ENCODE results near the gene TTI1. TPM values are rescaled to one million over a fixed set of nuclear protein-coding genes. Genes with fewer than 3 reads are reported as not detected.

The TTI1 gene
- polyA plus RNA-seq, 4 donors, result 5.7 to 21.4 (median 6.8) TPM

DNA sequence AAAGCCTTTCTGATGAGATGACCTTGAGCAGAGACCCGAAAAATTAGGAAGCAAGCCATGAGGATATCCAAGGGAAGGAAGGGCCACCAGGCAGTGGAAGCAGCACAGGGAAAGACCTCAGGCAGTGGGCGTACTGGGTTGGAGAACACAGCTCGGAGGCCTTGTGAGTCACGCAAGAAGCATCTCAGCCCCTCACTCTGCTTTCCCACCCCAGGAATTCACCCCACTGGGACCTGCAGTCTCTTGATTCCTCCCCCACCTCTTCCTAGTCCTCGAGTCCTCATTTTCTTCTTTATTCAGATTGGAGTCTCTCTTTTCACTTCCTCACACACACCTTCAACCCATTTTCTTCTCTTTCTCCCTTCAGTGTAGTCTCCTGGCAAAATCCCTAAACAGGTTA lies 27.3 kb upstream of the TTI1 start:
- Histone ChIP-seq H3K36me3 (ENCODE audit: control insufficient read depth in 3 of 3, insufficient read depth in 2 of 3, low read depth in 1 of 3, low read length in 3 of 3) (peaks cover 6 to 46% (median 38%) of the 10 kb centered on the region in 3 donors), H3K4me1 (ENCODE audit: control insufficient read depth in 3 of 3, insufficient read depth in 2 of 3, low read depth in 1 of 3, low read length in 2 of 3) (no peaks in the 10 kb centered on the region), H3K4me3 (ENCODE audit: low read depth in 1 of 3, low read length in 3 of 3) (no peak overlapping the region), H3K9me3 (ENCODE audit: control insufficient read depth in 2 of 2, insufficient read depth in 1 of 2, low read depth in 1 of 2, low read length in 1 of 2) (no peaks in the 10 kb centered on the region), H3K27me3 (ENCODE audit: control insufficient read depth in 3 of 3, insufficient read depth in 3 of 3, low read length in 3 of 3) (no peaks in the 10 kb centered on the region), H3K27ac (ENCODE audit: low read depth in 1 of 3, low read length in 2 of 3) (no peak overlapping the region)
- FAIRE-seq (no peak), DNase-seq (no peak)
- WGBS, 3 donors, result 83 to 90% (median 83%) methylated on average over 4 to 5 of the region's 5 CpGs

- H3K27me3 ChIP-seq (ENCODE audit: control insufficient read depth in 3 of 3, insufficient read depth in 3 of 3, low read length in 3 of 3), result no peaks in the 10 kb centered on the region
- no peak overlapping the region for H3K4me3 ChIP-seq (ENCODE audit: low read depth in 1 of 3, low read length in 3 of 3)
- FAIRE-seq (no peak), DNase-seq (peak; percentile 36 to 40)
- H3K9me3 ChIP-seq (ENCODE audit: control insufficient read depth in 2 of 2, insufficient read depth in 1 of 2, low read depth in 1 of 2, low read length in 1 of 2), result no peaks in the 10 kb centered on the region
- H3K36me3 ChIP-seq (ENCODE audit: control insufficient read depth in 3 of 3, insufficient read depth in 2 of 3, low read depth in 1 of 3, low read length in 3 of 3), result peaks cover 7 to 46% (median 37%) of the 10 kb centered on the region in 3 donors
- H3K4me1 ChIP-seq (ENCODE audit: control insufficient read depth in 3 of 3, insufficient read depth in 2 of 3, low read depth in 1 of 3, low read length in 2 of 3), result no peaks in the 10 kb centered on the region
- no peak overlapping the region for H3K27ac ChIP-seq (ENCODE audit: low read depth in 1 of 3, low read length in 2 of 3)
- WGBS, 3 donors, result 69 to 75% (median 69%) methylated on average over 5 of the region's 5 CpGs
These were observed 26.6 kb upstream of the TTI1 start for GRCh38 chr20:38059832-38060231.

- Histone ChIP-seq H3K4me1 (ENCODE audit: control insufficient read depth in 3 of 3, insufficient read depth in 2 of 3, low read depth in 1 of 3, low read length in 2 of 3) (peaks cover 0 to 3% (median 0%) of the 10 kb centered on the region in 3 donors), H3K4me3 (ENCODE audit: low read depth in 1 of 3, low read length in 3 of 3) (no peak overlapping the region), H3K9me3 (ENCODE audit: control insufficient read depth in 2 of 2, insufficient read depth in 1 of 2, low read depth in 1 of 2, low read length in 1 of 2) (no peaks in the 10 kb centered on the region), H3K27me3 (ENCODE audit: control insufficient read depth in 3 of 3, insufficient read depth in 3 of 3, low read length in 3 of 3) (no peaks in the 10 kb centered on the region), H3K27ac (ENCODE audit: low read depth in 1 of 3, low read length in 2 of 3) (no peak overlapping the region), H3K36me3 (ENCODE audit: control insufficient read depth in 3 of 3, insufficient read depth in 2 of 3, low read depth in 1 of 3, low read length in 3 of 3) (peaks cover 7 to 31% (median 27%) of the 10 kb centered on the region in 3 donors)
- FAIRE-seq (no peak), DNase-seq (peak; percentile 76 to 87)
- whole genome bisulfite sequencing, 3 donors, result 19 to 24% (median 20%) methylated on average over 7 of the region's 7 CpGs
These were observed 24.2 kb upstream of the TTI1 start for GRCh38 chr20:38057351-38057972.

GRCh38 chr20:38055848-38056247 lies 22.6 kb upstream of the TTI1 start:
- H3K27ac ChIP-seq (ENCODE audit: low read depth in 1 of 3, low read length in 2 of 3), result no peak overlapping the region
- no peak for FAIRE-seq
- no peak overlapping the region for H3K4me3 ChIP-seq (ENCODE audit: low read depth in 1 of 3, low read length in 3 of 3)
- H3K36me3 ChIP-seq (ENCODE audit: control insufficient read depth in 3 of 3, insufficient read depth in 2 of 3, low read depth in 1 of 3, low read length in 3 of 3), result peaks cover 3 to 32% (median 25%) of the 10 kb centered on the region in 3 donors
- H3K27me3 ChIP-seq (ENCODE audit: control insufficient read depth in 3 of 3, insufficient read depth in 3 of 3, low read length in 3 of 3), result no peaks in the 10 kb centered on the region
- 45 to 77% (median 56%) methylated on average over 6 of the region's 6 CpGs for WGBS, 3 donors
- H3K9me3 ChIP-seq (ENCODE audit: control insufficient read depth in 2 of 2, insufficient read depth in 1 of 2, low read depth in 1 of 2, low read length in 1 of 2), result no peaks in the 10 kb centered on the region
- peak in 1 of 2 donors; percentile 27 for DNase-seq
- peaks cover 0 to 3% (median 0%) of the 10 kb centered on the region in 3 donors for H3K4me1 ChIP-seq (ENCODE audit: control insufficient read depth in 3 of 3, insufficient read depth in 2 of 3, low read depth in 1 of 3, low read length in 2 of 3)

DNA sequence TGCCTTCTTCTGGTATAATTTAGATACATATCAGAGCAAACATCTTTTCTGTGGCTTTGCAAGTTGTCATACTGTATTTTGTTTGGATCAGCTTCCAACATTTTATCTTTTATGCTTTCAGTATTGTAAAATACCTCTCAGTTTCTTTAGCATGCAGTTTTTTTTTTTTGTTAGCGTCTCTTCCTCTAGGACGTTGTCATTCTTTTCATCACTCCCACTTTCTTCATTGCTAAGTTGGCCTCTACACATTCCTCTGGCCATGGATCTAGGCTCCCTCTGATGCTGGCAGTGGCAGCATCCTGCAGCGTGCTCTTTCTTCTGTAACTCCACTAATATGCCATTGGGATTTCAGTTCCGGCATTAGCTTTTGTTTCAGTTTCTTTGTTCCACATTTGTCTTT lies 22.0 kb upstream of the TTI1 start:
- no peaks in the 10 kb centered on the region for H3K27me3 ChIP-seq (ENCODE audit: control insufficient read depth in 3 of 3, insufficient read depth in 3 of 3, low read length in 3 of 3)
- FAIRE-seq (no peak), DNase-seq (no peak)
- H3K4me3 ChIP-seq (ENCODE audit: low read depth in 1 of 3, low read length in 3 of 3), result no peak overlapping the region
- no peaks in the 10 kb centered on the region for H3K9me3 ChIP-seq (ENCODE audit: control insufficient read depth in 2 of 2, insufficient read depth in 1 of 2, low read depth in 1 of 2, low read length in 1 of 2)
- H3K27ac ChIP-seq (ENCODE audit: low read depth in 1 of 3, low read length in 2 of 3), result no peak overlapping the region
- peaks cover 0 to 3% (median 0%) of the 10 kb centered on the region in 3 donors for H3K4me1 ChIP-seq (ENCODE audit: control insufficient read depth in 3 of 3, insufficient read depth in 2 of 3, low read depth in 1 of 3, low read length in 2 of 3)
- peaks cover 3 to 28% (median 22%) of the 10 kb centered on the region in 3 donors for H3K36me3 ChIP-seq (ENCODE audit: control insufficient read depth in 3 of 3, insufficient read depth in 2 of 3, low read depth in 1 of 3, low read length in 3 of 3)
- WGBS, 3 donors, result 29 to 50% (median 46%) methylated on average over 4 of the region's 4 CpGs

- H3K36me3 ChIP-seq (ENCODE audit: control insufficient read depth in 3 of 3, insufficient read depth in 2 of 3, low read depth in 1 of 3, low read length in 3 of 3), result peaks cover 3 to 29% (median 23%) of the 10 kb centered on the region in 3 donors
- no peaks in the 10 kb centered on the region for H3K27me3 ChIP-seq (ENCODE audit: control insufficient read depth in 3 of 3, insufficient read depth in 3 of 3, low read length in 3 of 3)
- no peak for FAIRE-seq
- no peak for DNase-seq
- H3K4me1 ChIP-seq (ENCODE audit: control insufficient read depth in 3 of 3, insufficient read depth in 2 of 3, low read depth in 1 of 3, low read length in 2 of 3), result peaks cover 0 to 3% (median 0%) of the 10 kb centered on the region in 3 donors
- no peak overlapping the region for H3K27ac ChIP-seq (ENCODE audit: low read depth in 1 of 3, low read length in 2 of 3)
- WGBS, 3 donors, result 84 to 88% (median 86%) methylated on average over 2 of the region's 2 CpGs
- no peak overlapping the region for H3K4me3 ChIP-seq (ENCODE audit: low read depth in 1 of 3, low read length in 3 of 3)
- no peaks in the 10 kb centered on the region for H3K9me3 ChIP-seq (ENCODE audit: control insufficient read depth in 2 of 2, insufficient read depth in 1 of 2, low read depth in 1 of 2, low read length in 1 of 2)
These were observed 21.4 kb upstream of the TTI1 start for GRCh38 chr20:38054647-38055046.

DNA sequence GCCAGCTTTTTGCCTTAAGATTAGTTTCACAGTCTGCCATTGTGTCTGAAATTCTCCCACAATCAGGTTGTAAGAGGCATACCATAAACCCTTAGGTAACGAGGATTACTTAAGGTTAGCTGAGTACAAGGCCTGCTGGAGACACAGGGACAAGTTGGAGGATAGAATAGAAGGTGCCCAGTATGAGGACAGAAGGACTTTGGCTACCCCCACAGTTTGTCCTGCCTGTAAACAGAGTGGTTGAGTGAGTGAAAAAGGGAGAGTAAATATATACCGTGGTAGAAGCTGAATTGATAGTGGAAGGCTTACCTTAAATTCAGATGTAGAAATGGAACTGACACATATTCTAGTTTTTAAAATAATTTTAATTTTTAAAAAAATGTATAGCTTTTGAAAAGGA lies 19.6 kb upstream of the TTI1 start:
- H3K4me3 ChIP-seq (ENCODE audit: low read depth in 1 of 3, low read length in 3 of 3), result no peak overlapping the region
- H3K9me3 ChIP-seq (ENCODE audit: control insufficient read depth in 2 of 2, insufficient read depth in 1 of 2, low read depth in 1 of 2, low read length in 1 of 2), result no peaks in the 10 kb centered on the region
- DNase-seq, result no peak
- no peaks in the 10 kb centered on the region for H3K27me3 ChIP-seq (ENCODE audit: control insufficient read depth in 3 of 3, insufficient read depth in 3 of 3, low read length in 3 of 3)
- 71 to 78% (median 72%) methylated on average over 2 of the region's 2 CpGs for WGBS, 3 donors
- no peak overlapping the region for H3K27ac ChIP-seq (ENCODE audit: low read depth in 1 of 3, low read length in 2 of 3)
- FAIRE-seq, result no peak
- H3K36me3 ChIP-seq (ENCODE audit: control insufficient read depth in 3 of 3, insufficient read depth in 2 of 3, low read depth in 1 of 3, low read length in 3 of 3), result peaks cover 8 to 24% (median 19%) of the 10 kb centered on the region in 3 donors
- H3K4me1 ChIP-seq (ENCODE audit: control insufficient read depth in 3 of 3, insufficient read depth in 2 of 3, low read depth in 1 of 3, low read length in 2 of 3), result peaks cover 0 to 3% (median 0%) of the 10 kb centered on the region in 3 donors

- H3K27me3 ChIP-seq (ENCODE audit: control insufficient read depth in 3 of 3, insufficient read depth in 3 of 3, low read length in 3 of 3), result no peaks in the 10 kb centered on the region
- H3K4me3 ChIP-seq (ENCODE audit: low read depth in 1 of 3, low read length in 3 of 3), result no peak overlapping the region
- 66 to 84% (median 67%) methylated on average over 1 of the region's 1 CpG for WGBS, 3 donors
- peaks cover 8 to 18% (median 16%) of the 10 kb centered on the region in 3 donors for H3K36me3 ChIP-seq (ENCODE audit: control insufficient read depth in 3 of 3, insufficient read depth in 2 of 3, low read depth in 1 of 3, low read length in 3 of 3)
- DNase-seq (no peak), FAIRE-seq (no peak)
- peaks cover 0 to 5% (median 0%) of the 10 kb centered on the region in 3 donors for H3K4me1 ChIP-seq (ENCODE audit: control insufficient read depth in 3 of 3, insufficient read depth in 2 of 3, low read depth in 1 of 3, low read length in 2 of 3)
- H3K9me3 ChIP-seq (ENCODE audit: control insufficient read depth in 2 of 2, insufficient read depth in 1 of 2, low read depth in 1 of 2, low read length in 1 of 2), result no peaks in the 10 kb centered on the region
- no peak overlapping the region for H3K27ac ChIP-seq (ENCODE audit: low read depth in 1 of 3, low read length in 2 of 3)
These were observed 17.4 kb upstream of the TTI1 start for GRCh38 chr20:38050686-38051085.

GRCh38 chr20:38049800-38050199 lies 16.5 kb upstream of the TTI1 start:
- FAIRE-seq, result no peak
- Histone ChIP-seq H3K27me3 (ENCODE audit: control insufficient read depth in 3 of 3, insufficient read depth in 3 of 3, low read length in 3 of 3) (no peaks in the 10 kb centered on the region), H3K4me1 (ENCODE audit: control insufficient read depth in 3 of 3, insufficient read depth in 2 of 3, low read depth in 1 of 3, low read length in 2 of 3) (peaks cover 0 to 5% (median 0%) of the 10 kb centered on the region in 3 donors), H3K27ac (ENCODE audit: low read depth in 1 of 3, low read length in 2 of 3) (no peak overlapping the region), H3K9me3 (ENCODE audit: control insufficient read depth in 2 of 2, insufficient read depth in 1 of 2, low read depth in 1 of 2, low read length in 1 of 2) (no peaks in the 10 kb centered on the region), H3K4me3 (ENCODE audit: low read depth in 1 of 3, low read length in 3 of 3) (no peak overlapping the region), H3K36me3 (ENCODE audit: control insufficient read depth in 3 of 3, insufficient read depth in 2 of 3, low read depth in 1 of 3, low read length in 3 of 3) (peaks cover 5 to 19% (median 15%) of the 10 kb centered on the region in 3 donors)
- 71 to 82% (median 74%) methylated on average over 3 of the region's 3 CpGs for WGBS, 3 donors
- no peak for DNase-seq

Data from small intestine (tissue), 7 donors.